B cell (primary cell): ENCODE data around the gene PRDM5. TPM values are rescaled to one million over a fixed set of nuclear protein-coding genes. Genes with fewer than 3 reads are reported as not detected.

Experiments
- ATAC-seq: fragments of 200-7000 bp; cut with Tn5 transposase; one replicate; pipeline ENCODE4 v1.10.0; 2021; ENCODE audit warnings: low read depth, mild to moderate bottlenecking, moderate number of reproducible peaks, moderate library complexity
- CTCF ChIA-PET: fragments of 350-600 bp; sonication (Branson Sonifier 250); formaldehyde crosslinking; loops from one replicate; lab custom pipeline; 2021; ENCODE audit warnings: antibody characterized with exemption, inconsistent platforms; lab: Charles Lee
- POLR2A ChIA-PET: fragments of 350-600 bp; sonication (Branson Sonifier 250); formaldehyde crosslinking; loops from one replicate; lab custom pipeline; 2021; ENCODE audit warnings: antibody characterized with exemption; lab: Charles Lee
- DNase-seq: peaks from one replicate; pipeline ENCODE4 v3.0.0; 2013
- H2AFZ ChIP-seq: 2 replicates; pipeline ENCODE4 v1.6.1; 2012; ENCODE audit warnings: mild to moderate bottlenecking, low read depth, low read length; ENCODE audit not compliant: insufficient read depth, poor library complexity, severe bottlenecking
- H3K27ac ChIP-seq, 2 donors: 1 replicate in 1 of 2; 2 replicates in 1 of 2; pipeline ENCODE4 v1.5.1; 2012 to 2013; ENCODE audit warnings: low read length in 2 of 2, mild to moderate bottlenecking in 2 of 2, moderate library complexity in 1 of 2
- H3K27me3 ChIP-seq, 4 experiments: fragments of 200-600 bp in 1 of 4; sonication (generic) in 1 of 4; replicated peaks in 1 of 4; 1 replicate in 2 of 4; 2 replicates in 2 of 4; pipeline versions ENCODE4 v1.6.1 to v1.7.0; 2013 to 2016; ENCODE audit warnings: low read length in 3 of 4, mild to moderate bottlenecking in 2 of 4, mixed read lengths in 1 of 4, moderate library complexity in 1 of 4; ENCODE audit not compliant: insufficient read depth in 4 of 4, control insufficient read depth in 3 of 4; ENCODE audit errors: control extremely low read depth in 1 of 4
- H3K36me3 ChIP-seq, 2 experiments: replicated peaks in 1 of 2; 1 replicate in 1 of 2; 2 replicates in 1 of 2; pipeline versions ENCODE4 v1.6.1 to v1.7.1; 2013; ENCODE audit warnings: low read length in 1 of 2; ENCODE audit not compliant: insufficient read depth in 2 of 2, control insufficient read depth in 1 of 2; ENCODE audit errors: control extremely low read depth in 1 of 2, extremely low read depth in 1 of 2
- H3K4me1 ChIP-seq, 2 donors: fragments of 200-600 bp in 1 of 2; sonication (generic) in 1 of 2; 1 replicate in 1 of 2; 2 replicates in 1 of 2; pipeline versions ENCODE4 v1.5.1 to v1.6.1; 2013 to 2017; ENCODE audit warnings: low read length in 2 of 2; ENCODE audit not compliant: control insufficient read depth in 2 of 2, insufficient read depth in 2 of 2
- H3K4me2 ChIP-seq: replicated peaks from 2 replicates; pipeline ENCODE3; 2012; ENCODE audit warnings: mild to moderate bottlenecking, low read depth, low read length; ENCODE audit not compliant: poor library complexity, severe bottlenecking
- H3K4me3 ChIP-seq, 5 experiments: fragments of 200-600 bp in 1 of 5; sonication (generic) in 1 of 5; 1 replicate in 3 of 5; 2 replicates in 2 of 5; pipeline versions ENCODE4 v1.5.1 to v1.7.0; 2011 to 2016; ENCODE audit warnings: low read length in 4 of 5, mild to moderate bottlenecking in 4 of 5, low read depth in 2 of 5, control low read depth in 1 of 5, moderate library complexity in 1 of 5; ENCODE audit not compliant: insufficient read depth in 1 of 5; ENCODE audit errors: control extremely low read depth in 1 of 5, extremely low read depth in 1 of 5
- H3K79me2 ChIP-seq: fragments of 200-600 bp; sonication (generic); one replicate; pipeline ENCODE4 v1.6.0; 2016; ENCODE audit warnings: low read length; ENCODE audit not compliant: control insufficient read depth, insufficient read depth
- H3K9ac ChIP-seq: fragments of 200-600 bp; sonication (generic); 2 replicates; pipeline ENCODE4 v1.6.1; 2017; ENCODE audit warnings: mild to moderate bottlenecking, low read length, moderate library complexity
- H3K9me3 ChIP-seq, 3 donors: one replicate each; pipeline versions ENCODE4 v1.6.1 to v1.7.1; 2013; ENCODE audit warnings: low read length in 2 of 3; ENCODE audit not compliant: control insufficient read depth in 2 of 3, insufficient read depth in 1 of 3; ENCODE audit errors: control extremely low read depth in 1 of 3
- H4K20me1 ChIP-seq: 2 replicates; pipeline ENCODE4 v1.6.0; 2012; ENCODE audit warnings: mild to moderate bottlenecking, low read length; ENCODE audit not compliant: insufficient read depth, control insufficient read depth, poor library complexity, severe bottlenecking
- H3K27ac Mint-ChIP-seq: one replicate; pipeline ENCODE4 v1.8.0; 2021; ENCODE audit warnings: mixed read lengths
- H3K27me3 Mint-ChIP-seq: one replicate; pipeline ENCODE4 v1.8.0; 2021; ENCODE audit warnings: mixed read lengths
- H3K4me1 Mint-ChIP-seq: one replicate; pipeline ENCODE4 v1.8.0; 2021; ENCODE audit warnings: mixed read lengths
- H3K4me3 Mint-ChIP-seq: one replicate; pipeline ENCODE4 v1.8.0; 2021; ENCODE audit warnings: mixed read lengths
- H3K9me3 Mint-ChIP-seq: one replicate; pipeline ENCODE4 v1.8.0; 2022; ENCODE audit warnings: mixed read lengths; ENCODE audit not compliant: insufficient read depth
- CTCF ChIP-seq: fragments of 200-600 bp; IDR thresholded peaks from one replicate; pipeline ENCODE4 v1.8.0; 2022; ENCODE audit warnings: antibody characterized with exemption, mild to moderate bottlenecking
- EZH2 ChIP-seq: IDR thresholded peaks from 2 replicates; pipeline ENCODE4 v1.6.1; 2012; ENCODE audit warnings: borderline replicate concordance, low read depth, mild to moderate bottlenecking, moderate library complexity, low read length; ENCODE audit not compliant: insufficient read depth, poor library complexity, severe bottlenecking
- WGBS: methylation state at CpG from one replicate; pipeline ENCODE4 v1.1.5; 2013; ENCODE audit warnings: missing lambda C conversion rate; ENCODE audit not compliant: insufficient coverage; 5-methylcytosine and 5-hydroxymethylcytosine counted together
- intact Hi-C: fragments of 100-400 bp; cut with micrococcal nuclease; formaldehyde crosslinking; loops from one replicate; pipeline ENCODE4 v1.10.0; 2022
- polyA plus RNA-seq: library from polyadenylated mRNA; depleted of rRNA; stranded (reverse); fragments of >200 nt; gene quantifications from 2 replicates; pipeline ENCODE4 v1.2.3, GENCODE V29; 2012
- total RNA-seq, 2 donors: library from RNA; stranded (reverse); fragments of 120-200 nt in 1 of 2; gene quantifications; 1 replicate in 1 of 2; 2 replicates in 1 of 2; pipeline versions ENCODE4 v1.2.3 to v1.2.4, GENCODE V29; 2013 to 2022

PRDM5 gene
- total and polyA plus RNA-seq, 2 donors (not counting 1 experiment from before 2014, with no cell fraction given), result not detected

GRCh38 chr4:120926358-120927025, 4.0 kb upstream of the PRDM5 start:
- Mint-ChIP-seq H3K9me3 (no peaks in the 10 kb centered on the region), H3K27ac (no peak overlapping the region), H3K27me3 (peaks cover 22% of the 10 kb centered on the region), H3K4me1 (peaks cover 5% of the 10 kb centered on the region), H3K4me3 (no peak overlapping the region)
- no peaks in the 10 kb centered on the region for H3K4me1 ChIP-seq
- DNase-seq (no peak), ATAC-seq (no peak)
- no peaks in the 10 kb centered on the region for H4K20me1 ChIP-seq
- no peaks in the 10 kb centered on the region for H3K36me3 ChIP-seq
- H3K4me3 ChIP-seq, result no peak overlapping the region
- POLR2A ChIA-PET, result no interaction called here
- peaks cover 0 to 18% (median 7%) of the 10 kb centered on the region in 4 experiments for H3K27me3 ChIP-seq
- TF ChIP-seq CTCF, result no peak
- no peak for TF ChIP-seq EZH2
- CTCF ChIA-PET, result no interaction called here
- peaks cover 0 to 9% (median 0%) of the 10 kb centered on the region in 3 donors for H3K9me3 ChIP-seq
- no CpG with 5 or more reads among the region's 3 CpGs for WGBS
- H3K79me2 ChIP-seq, result no peaks in the 10 kb centered on the region
- H3K27ac ChIP-seq, result no peak overlapping the region
- no peak overlapping the region for H2AFZ ChIP-seq
- intact Hi-C loops, result no loop called here
- no peak overlapping the region for H3K4me2 ChIP-seq
- H3K9ac ChIP-seq, result no peak overlapping the region

GRCh38 chr4:120924931-120925330, 2.4 kb upstream of the PRDM5 start:
- Histone ChIP-seq H3K9ac (no peak overlapping the region), H3K27ac (no peak overlapping the region), H3K4me2 (no peak overlapping the region), H3K36me3 (no peaks in the 10 kb centered on the region), H2AFZ (no peak overlapping the region), H4K20me1 (no peaks in the 10 kb centered on the region), H3K9me3 (peaks cover 0 to 9% (median 0%) of the 10 kb centered on the region in 3 donors), H3K27me3 (peaks cover 0 to 21% (median 7%) of the 10 kb centered on the region in 4 experiments), H3K4me3 (no peak overlapping the region), H3K4me1 (no peaks in the 10 kb centered on the region), H3K79me2 (no peaks in the 10 kb centered on the region)
- H3K27ac Mint-ChIP-seq, result no peak overlapping the region
- H3K9me3 Mint-ChIP-seq, result no peaks in the 10 kb centered on the region
- no peak for ATAC-seq
- ChIA-PET CTCF (no interaction called here), POLR2A (no interaction called here)
- peaks cover 26% of the 10 kb centered on the region for H3K27me3 Mint-ChIP-seq
- no peak overlapping the region for H3K4me3 Mint-ChIP-seq
- TF ChIP-seq CTCF, result no peak
- no peak for TF ChIP-seq EZH2
- intact Hi-C loops, result no loop called here
- WGBS, result no CpG with 5 or more reads among the region's 3 CpGs
- no peak for DNase-seq
- peaks cover 5% of the 10 kb centered on the region for H3K4me1 Mint-ChIP-seq
